ENCODE data around the gene MAPK1. TPM values are rescaled to one million over a fixed set of nuclear protein-coding genes. Genes with fewer than 3 reads are reported as not detected.
A peak's percentile ranks its signal among the peaks of the same experiment; 100 is the strongest.
"Not testable (repeated sequence)": the region's sequence is repeated elsewhere in the genome, so short reads cannot be mapped to it uniquely, and the experiment has no call there.

The MAPK1 gene
- total RNA-seq, 2 experiments from 2014 or later: 39.6 to 79.8 TPM

- no peak overlapping the region for H3K4me3 ChIP-seq (ENCODE audit: low read depth, low read length, poor library complexity, severe bottlenecking)
- 0 out of 2 replicates have a peak, but pooled peaks cover 12% of the 10 kb centered on the region for H4K20me1 ChIP-seq (ENCODE audit: insufficient read depth, low read length)
- no peak overlapping the region for H3K27ac ChIP-seq (ENCODE audit: low read depth, low read length, poor library complexity, severe bottlenecking)
- intact Hi-C loops (cut with micrococcal nuclease; ENCODE audit: unreplicated experiment): no loop called here
- H3K9me2 ChIP-seq (ENCODE audit: insufficient read depth, low read length): no peaks in the 10 kb centered on the region
- no peak for TF ChIP-seq EZH2phosphoT487 (IDR thresholded peaks at IDR 0.05; ENCODE audit: borderline replicate concordance, low read depth, low read length)
- BruUV-seq (replicated peaks): no TSS peak
- no peaks in the 10 kb centered on the region for H3K36me3 ChIP-seq (ENCODE audit: insufficient read depth, low read length)
- CTCF ChIA-PET (ENCODE audit: unreplicated experiment): no interaction called here
- H2AFZ ChIP-seq (ENCODE audit: low read length): no peak overlapping the region
- H3K4me1 ChIP-seq (ENCODE audit: insufficient read depth, low read length, poor library complexity, severe bottlenecking): peaks cover 30% of the 10 kb centered on the region
- no peaks in the 10 kb centered on the region for H3K9me3 ChIP-seq (ENCODE audit: low read length)
- POLR2A ChIA-PET: interaction anchor here (1.7 kb wide), 1 partner anchor 8 kb away, joined by 5 read pairs; no protein-coding TSS in a partner anchor
- H3K79me2 ChIP-seq (ENCODE audit: insufficient read depth, low read depth, low read length): peaks cover 78% of the 10 kb centered on the region
- H3K4me2 ChIP-seq (ENCODE audit: low read length): no peak overlapping the region
- no peak for DNase-seq (ENCODE audit: low spot score)
Measured at GRCh38 chr22:21823740-21824444, 43.6 kb downstream of the MAPK1 start.

DNA sequence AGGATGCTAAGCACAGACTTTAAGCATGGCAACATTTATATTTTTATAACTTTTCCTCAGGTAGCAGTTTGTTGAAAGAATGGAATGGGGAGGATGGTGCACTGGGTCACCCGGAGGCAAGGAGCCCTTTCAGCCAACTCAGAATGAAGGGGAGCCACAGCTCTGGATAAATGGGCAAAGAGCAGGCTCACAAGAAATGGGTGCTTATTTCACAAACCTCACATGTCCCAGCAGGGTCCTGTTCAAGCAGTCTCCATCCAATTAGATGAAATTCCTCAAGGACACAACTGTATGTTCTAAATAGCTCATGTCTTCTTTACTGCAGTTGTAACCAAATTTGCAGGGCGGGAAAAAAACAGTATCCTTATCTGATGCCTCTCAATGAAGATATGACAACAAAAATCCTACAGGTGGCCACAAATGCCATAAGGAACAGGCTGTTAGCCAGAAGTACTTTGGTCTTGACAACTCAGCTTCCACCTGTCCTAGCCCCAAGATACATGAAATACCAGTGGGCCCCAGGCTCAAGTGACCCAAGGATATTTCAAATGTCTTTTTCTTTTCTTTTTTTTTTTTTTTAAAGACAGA is 48.2 kb downstream of the MAPK1 start:
- Histone ChIP-seq H3K9me3 (ENCODE audit: low read length) (no peaks in the 10 kb centered on the region), H3K36me3 (ENCODE audit: insufficient read depth, low read length) (no peaks in the 10 kb centered on the region), H3K4me2 (ENCODE audit: low read length) (peak overlapping the region; percentile 60), H3K79me2 (ENCODE audit: insufficient read depth, low read depth, low read length) (peaks cover 78% of the 10 kb centered on the region), H4K20me1 (ENCODE audit: insufficient read depth, low read length) (no peaks in the 10 kb centered on the region), H3K9me2 (ENCODE audit: insufficient read depth, low read length) (no peaks in the 10 kb centered on the region), H2AFZ (ENCODE audit: low read length) (no peak overlapping the region), H3K27ac (ENCODE audit: low read depth, low read length, poor library complexity, severe bottlenecking) (no peak overlapping the region), H3K4me1 (ENCODE audit: insufficient read depth, low read length, poor library complexity, severe bottlenecking) (peaks cover 51% of the 10 kb centered on the region), H3K4me3 (ENCODE audit: low read depth, low read length, poor library complexity, severe bottlenecking) (no peak overlapping the region)
- POLR2A ChIA-PET: interaction anchor here (0.7 to 1.4 kb wide), 3 partner anchors 12 to 17 kb away, joined by 3 to 5 read pairs (median 4); no protein-coding TSS in a partner anchor
- CTCF ChIA-PET (ENCODE audit: unreplicated experiment): no interaction called here
- no peak for DNase-seq (ENCODE audit: low spot score)
- TF ChIP-seq CTCF (conservative IDR thresholded peaks at IDR 0.05; ENCODE audit: low read length): no peak
- TF ChIP-seq EZH2phosphoT487 (IDR thresholded peaks at IDR 0.05; ENCODE audit: borderline replicate concordance, low read depth, low read length): no peak
- no TSS peak for BruUV-seq (replicated peaks)
- intact Hi-C loops (cut with micrococcal nuclease; ENCODE audit: unreplicated experiment): no loop called here

DNA sequence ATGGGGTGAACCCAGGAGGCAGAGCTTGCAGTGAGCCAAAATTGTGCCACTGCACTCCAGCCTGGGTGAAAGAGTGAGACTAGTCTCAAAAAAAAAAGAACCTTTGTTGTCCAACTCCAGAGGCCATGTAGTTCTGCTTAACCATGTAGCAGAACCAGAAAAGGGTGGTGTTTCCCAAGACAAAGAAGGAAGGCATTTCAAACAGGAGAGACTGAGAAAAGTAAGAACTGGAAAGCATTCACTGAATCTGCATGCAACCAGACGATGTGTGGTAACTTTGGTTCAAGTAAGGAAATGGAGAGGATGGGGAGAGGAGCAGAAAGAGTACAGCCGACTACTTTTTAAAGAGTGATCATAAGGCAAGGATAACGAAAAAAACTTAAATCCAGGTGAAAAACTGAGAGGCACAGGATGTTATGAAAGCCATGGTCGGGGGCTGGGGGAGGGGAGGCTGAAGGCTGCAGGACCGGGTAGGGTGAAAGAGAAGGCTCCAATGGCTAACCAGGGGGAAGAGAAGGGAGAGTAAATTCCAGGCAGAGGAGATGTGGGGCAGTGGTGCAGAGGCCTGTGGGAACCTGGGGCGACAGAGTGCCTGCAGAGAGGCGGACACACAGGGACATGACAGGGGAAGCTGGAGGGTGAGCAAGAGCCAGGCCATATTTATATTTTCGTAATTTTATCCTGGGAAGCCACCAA is 48.8 kb downstream of the MAPK1 start:
- Histone ChIP-seq H3K36me3 (ENCODE audit: insufficient read depth, low read length) (no peaks in the 10 kb centered on the region), H3K27ac (ENCODE audit: low read depth, low read length, poor library complexity, severe bottlenecking) (peak overlapping the region; percentile 80), H3K9me3 (ENCODE audit: low read length) (no peaks in the 10 kb centered on the region), H3K79me2 (ENCODE audit: insufficient read depth, low read depth, low read length) (peaks cover 78% of the 10 kb centered on the region), H4K20me1 (ENCODE audit: insufficient read depth, low read length) (no peaks in the 10 kb centered on the region), H3K4me2 (ENCODE audit: low read length) (peak overlapping the region; percentile 60), H3K4me3 (ENCODE audit: low read depth, low read length, poor library complexity, severe bottlenecking) (no peak overlapping the region), H3K4me1 (ENCODE audit: insufficient read depth, low read length, poor library complexity, severe bottlenecking) (peaks cover 52% of the 10 kb centered on the region), H2AFZ (ENCODE audit: low read length) (no peak overlapping the region), H3K9me2 (ENCODE audit: insufficient read depth, low read length) (no peaks in the 10 kb centered on the region)
- BruUV-seq (replicated peaks): no TSS peak
- no peak for DNase-seq (ENCODE audit: low spot score)
- intact Hi-C loops (cut with micrococcal nuclease; ENCODE audit: unreplicated experiment): no loop called here
- POLR2A ChIA-PET: interaction anchor here (1.0 kb wide), 1 partner anchor 13 kb away, joined by 3 read pairs; no protein-coding TSS in a partner anchor
- CTCF ChIA-PET (ENCODE audit: unreplicated experiment): no interaction called here
- TF ChIP-seq EZH2phosphoT487 (IDR thresholded peaks at IDR 0.05; ENCODE audit: borderline replicate concordance, low read depth, low read length) (no peak), CTCF (conservative IDR thresholded peaks at IDR 0.05; ENCODE audit: low read length) (no peak)

DNA sequence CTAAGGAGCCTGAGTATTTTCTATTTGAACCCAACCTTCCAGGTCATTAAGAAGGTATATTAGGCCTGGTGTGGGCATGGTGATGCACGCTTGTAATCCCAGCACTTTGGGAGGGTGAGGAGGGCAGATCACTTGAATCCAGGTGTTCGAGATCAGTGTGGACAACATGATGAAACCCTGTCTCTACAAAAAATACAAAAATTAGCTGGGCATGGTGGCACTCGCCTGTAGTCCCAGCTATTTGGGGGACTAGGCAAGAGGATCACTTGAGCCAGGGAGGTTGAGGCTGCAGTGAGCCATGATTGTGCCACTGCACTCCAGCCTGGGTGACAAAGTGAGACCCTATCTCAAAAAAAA is 50.0 kb downstream of the MAPK1 start:
- H3K9me3 ChIP-seq (ENCODE audit: low read length); H2AFZ ChIP-seq (ENCODE audit: low read length); H3K36me3 ChIP-seq (ENCODE audit: insufficient read depth, low read length); DNase-seq (ENCODE audit: low spot score); BruUV-seq (replicated peaks); H3K9me2 ChIP-seq (ENCODE audit: insufficient read depth, low read length); intact Hi-C loops (cut with micrococcal nuclease; ENCODE audit: unreplicated experiment); H4K20me1 ChIP-seq (ENCODE audit: insufficient read depth, low read length); CTCF ChIA-PET (ENCODE audit: unreplicated experiment): not testable (repeated sequence)
- Histone ChIP-seq H3K4me1 (ENCODE audit: insufficient read depth, low read length, poor library complexity, severe bottlenecking) (peaks cover 53% of the 10 kb centered on the region), H3K4me3 (ENCODE audit: low read depth, low read length, poor library complexity, severe bottlenecking) (peak overlapping the region; percentile 41), H3K27ac (ENCODE audit: low read depth, low read length, poor library complexity, severe bottlenecking) (peak overlapping the region; percentile 80), H3K79me2 (ENCODE audit: insufficient read depth, low read depth, low read length) (peaks cover 77% of the 10 kb centered on the region), H3K4me2 (ENCODE audit: low read length) (peak overlapping the region; percentile 60)
- POLR2A ChIA-PET: interaction anchor here (0.7 to 1.1 kb wide), 2 partner anchors 8 to 83 kb away, joined by 3 to 5 read pairs; no protein-coding TSS in a partner anchor
